Parathyroid adenoma (tissue), 2 donors: ENCODE results near the gene PLA1A.

Experiments
- H2AFZ ChIP-seq: fragments of 300-600 bp; sonication (generic); one replicate; pipeline ENCODE4 v1.7.0; 2017; ENCODE audit warnings: antibody characterized with exemption, mild to moderate bottlenecking
- H3K27ac ChIP-seq: fragments of 300-600 bp; sonication (generic); one replicate; pipeline ENCODE4 v1.7.0; 2017
- H3K27me3 ChIP-seq: fragments of 300-600 bp; sonication (generic); one replicate; pipeline ENCODE4 v1.7.0; 2017; ENCODE audit warnings: low read length; ENCODE audit not compliant: control insufficient read depth, insufficient read depth
- H3K36me3 ChIP-seq: fragments of 300-600 bp; sonication (generic); one replicate; pipeline ENCODE4 v1.7.0; 2017; ENCODE audit warnings: low read length; ENCODE audit not compliant: control insufficient read depth, insufficient read depth
- H3K4me1 ChIP-seq: fragments of 300-600 bp; sonication (generic); one replicate; pipeline ENCODE4 v1.7.0; 2017; ENCODE audit warnings: control low read depth
- H3K4me2 ChIP-seq: fragments of 300-600 bp; sonication (generic); one replicate; pipeline ENCODE4 v1.7.0; 2017; ENCODE audit warnings: low read length
- H3K4me3 ChIP-seq: fragments of 300-600 bp; sonication (generic); one replicate; pipeline ENCODE4 v1.7.0; 2017; ENCODE audit warnings: low read depth, low read length
- H3K79me2 ChIP-seq: fragments of 300-600 bp; sonication (generic); one replicate; pipeline ENCODE4 v1.7.0; 2017; ENCODE audit warnings: control low read depth
- H3K9ac ChIP-seq: fragments of 300-600 bp; sonication (generic); one replicate; pipeline ENCODE4 v1.7.0; 2017; ENCODE audit warnings: mild to moderate bottlenecking
- H3K9me3 ChIP-seq: fragments of 300-600 bp; sonication (generic); one replicate; pipeline ENCODE4 v1.7.0; 2017; ENCODE audit warnings: low read length; ENCODE audit not compliant: control insufficient read depth
- TF ChIP-seq, protein P1 (sequence below): fragments of 300-600 bp; sonication (generic); IDR thresholded peaks from one replicate; pipeline ENCODE4 v1.7.0; 2017; ENCODE audit warnings: antibody characterized with exemption, mild to moderate bottlenecking
- donor health status: primary hyperparathyroidism.

Gene PLA1A

DNA sequence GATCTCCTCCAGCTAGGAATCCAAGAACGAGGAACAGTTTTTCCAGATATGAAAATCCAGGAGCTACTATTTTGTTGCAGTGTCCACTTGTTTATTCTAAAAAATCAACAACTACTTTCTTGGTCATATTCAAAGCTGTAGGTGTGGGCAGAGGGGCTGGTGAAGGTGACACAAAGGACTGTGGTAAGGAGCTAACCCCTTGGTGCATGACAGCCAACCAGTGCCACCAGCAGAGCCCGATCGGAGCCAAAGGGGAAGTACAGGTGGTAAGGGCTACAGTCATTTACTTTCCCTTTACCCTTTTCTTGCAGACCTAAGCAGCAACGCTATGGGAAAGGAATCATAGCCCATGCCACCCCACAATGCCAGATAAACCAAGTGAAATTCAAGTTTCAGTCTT lies 30.7 kb downstream of the PLA1A start:
- TF ChIP-seq, protein P1, sequence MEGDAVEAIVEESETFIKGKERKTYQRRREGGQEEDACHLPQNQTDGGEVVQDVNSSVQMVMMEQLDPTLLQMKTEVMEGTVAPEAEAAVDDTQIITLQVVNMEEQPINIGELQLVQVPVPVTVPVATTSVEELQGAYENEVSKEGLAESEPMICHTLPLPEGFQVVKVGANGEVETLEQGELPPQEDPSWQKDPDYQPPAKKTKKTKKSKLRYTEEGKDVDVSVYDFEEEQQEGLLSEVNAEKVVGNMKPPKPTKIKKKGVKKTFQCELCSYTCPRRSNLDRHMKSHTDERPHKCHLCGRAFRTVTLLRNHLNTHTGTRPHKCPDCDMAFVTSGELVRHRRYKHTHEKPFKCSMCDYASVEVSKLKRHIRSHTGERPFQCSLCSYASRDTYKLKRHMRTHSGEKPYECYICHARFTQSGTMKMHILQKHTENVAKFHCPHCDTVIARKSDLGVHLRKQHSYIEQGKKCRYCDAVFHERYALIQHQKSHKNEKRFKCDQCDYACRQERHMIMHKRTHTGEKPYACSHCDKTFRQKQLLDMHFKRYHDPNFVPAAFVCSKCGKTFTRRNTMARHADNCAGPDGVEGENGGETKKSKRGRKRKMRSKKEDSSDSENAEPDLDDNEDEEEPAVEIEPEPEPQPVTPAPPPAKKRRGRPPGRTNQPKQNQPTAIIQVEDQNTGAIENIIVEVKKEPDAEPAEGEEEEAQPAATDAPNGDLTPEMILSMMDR = no peak
- Histone ChIP-seq H3K9me3 (no peaks in the 10 kb centered on the region), H3K4me2 (no peak overlapping the region), H3K36me3 (no peaks in the 10 kb centered on the region), H2AFZ (no peak overlapping the region), H3K27me3 (no peaks in the 10 kb centered on the region), H3K4me3 (no peak overlapping the region), H3K79me2 (no peaks in the 10 kb centered on the region), H3K9ac (no peak overlapping the region), H3K27ac (peak overlapping the region; percentile 47), H3K4me1 (peaks cover 39% of the 10 kb centered on the region)

DNA sequence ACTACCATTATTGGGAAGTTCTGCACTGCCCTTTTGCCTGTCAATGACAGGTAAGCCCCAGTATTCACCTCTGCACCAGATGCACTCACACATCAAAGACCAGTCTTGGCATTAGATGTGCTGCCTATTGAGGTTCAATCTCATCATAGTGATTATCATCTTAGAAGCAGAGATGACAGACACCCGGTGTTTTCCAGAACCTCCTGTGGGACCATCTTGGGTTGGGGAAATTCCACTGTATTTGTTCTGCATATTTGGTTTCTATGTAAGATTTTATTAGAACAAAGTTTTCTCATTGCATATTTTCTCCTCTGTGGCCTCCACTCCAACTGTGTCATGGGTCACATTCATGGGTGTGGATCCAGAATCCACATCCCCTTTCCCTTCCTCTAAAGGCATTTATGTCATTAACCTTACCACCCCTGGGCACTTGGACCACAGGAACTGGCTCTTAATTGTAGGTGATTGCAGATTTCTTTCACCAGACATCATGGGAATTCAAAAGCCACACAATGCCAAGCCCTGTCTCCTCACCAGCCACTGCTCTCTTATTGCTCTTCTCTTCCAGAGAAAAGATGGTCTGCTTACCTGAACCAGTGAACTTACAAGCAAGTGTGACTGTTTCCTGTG lies 31.2 kb downstream of the PLA1A start:
- H3K4me3 ChIP-seq = no peak overlapping the region
- no peak overlapping the region for H3K27ac ChIP-seq
- no peak overlapping the region for H3K9ac ChIP-seq
- H3K9me3 ChIP-seq = no peaks in the 10 kb centered on the region
- H3K27me3 ChIP-seq = no peaks in the 10 kb centered on the region
- no peak overlapping the region for H3K4me2 ChIP-seq
- H2AFZ ChIP-seq = peak overlapping the region; percentile 43
- no peaks in the 10 kb centered on the region for H3K79me2 ChIP-seq
- TF ChIP-seq, protein P1 = no peak
- H3K4me1 ChIP-seq = peaks cover 39% of the 10 kb centered on the region
- no peaks in the 10 kb centered on the region for H3K36me3 ChIP-seq

DNA sequence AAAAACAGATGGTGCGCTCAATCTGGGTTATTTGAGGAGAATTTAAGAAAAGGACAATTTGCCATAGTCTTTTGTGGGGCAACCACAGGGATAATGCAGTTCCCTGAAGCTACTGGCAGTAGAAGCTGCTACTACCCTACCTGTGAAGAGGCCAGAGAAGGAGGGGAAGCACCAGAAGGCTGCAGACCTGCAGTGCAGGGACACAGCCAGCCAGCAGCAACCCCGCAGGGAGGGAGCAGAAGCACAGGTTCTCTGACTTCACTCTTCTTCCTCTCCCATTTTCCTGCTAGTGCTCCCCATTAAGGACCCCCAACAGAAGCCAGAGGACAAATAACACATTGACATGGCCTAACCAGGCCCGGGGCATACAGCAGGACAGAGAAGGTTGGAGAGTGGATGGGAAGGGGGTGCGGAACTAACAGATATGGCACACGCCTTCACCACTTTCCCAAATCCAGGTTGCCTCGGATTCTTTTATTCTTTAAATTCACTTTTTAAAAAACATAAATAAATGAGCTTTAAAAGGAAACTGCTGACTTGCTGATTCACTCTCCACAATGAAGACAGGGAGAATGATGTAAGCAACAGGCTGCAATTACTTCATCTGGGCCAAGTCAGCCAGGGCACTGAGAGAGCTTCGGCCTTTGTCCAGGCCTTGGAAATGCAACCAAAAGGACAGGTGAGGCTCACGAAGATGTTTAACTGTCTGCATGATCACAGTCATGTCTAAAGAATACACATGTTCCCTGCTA lies 32.6 kb downstream of the PLA1A start:
- H3K27me3 ChIP-seq = no peaks in the 10 kb centered on the region
- peaks cover 34% of the 10 kb centered on the region for H3K4me1 ChIP-seq
- no peaks in the 10 kb centered on the region for H3K9me3 ChIP-seq
- no peak overlapping the region for H3K27ac ChIP-seq
- no peak overlapping the region for H3K9ac ChIP-seq
- peak overlapping the region; percentile 9 for H2AFZ ChIP-seq
- H3K4me3 ChIP-seq = no peak overlapping the region
- no peaks in the 10 kb centered on the region for H3K36me3 ChIP-seq
- TF ChIP-seq, protein P1 = no peak
- no peak overlapping the region for H3K4me2 ChIP-seq
- H3K79me2 ChIP-seq = no peaks in the 10 kb centered on the region

DNA sequence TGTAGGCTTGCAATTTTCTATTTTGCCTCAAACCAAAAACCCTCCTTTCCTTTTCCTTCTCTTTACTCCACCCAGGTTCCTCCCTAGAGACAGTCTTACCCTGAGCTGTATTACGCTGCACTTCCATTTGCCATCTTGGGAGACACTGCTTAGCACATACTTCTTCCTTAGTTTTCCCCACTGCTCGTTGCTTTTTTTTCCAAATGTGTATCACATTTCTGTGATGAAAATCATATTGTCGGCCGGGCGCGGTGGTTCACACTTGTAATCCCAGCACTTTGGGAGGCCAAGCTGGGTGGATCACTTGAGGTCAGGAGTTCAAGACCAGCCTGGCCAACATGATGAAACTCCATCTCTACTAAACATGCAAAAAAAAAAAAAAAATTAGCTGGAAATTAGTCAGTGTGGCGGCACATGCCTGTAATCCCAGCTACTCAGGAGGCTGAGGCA lies 33.2 kb downstream of the PLA1A start:
- Histone ChIP-seq H3K9ac (no peak overlapping the region), H2AFZ (peak overlapping the region; percentile 5), H3K4me1 (peaks cover 34% of the 10 kb centered on the region), H3K9me3 (no peaks in the 10 kb centered on the region), H3K79me2 (no peaks in the 10 kb centered on the region), H3K4me3 (no peak overlapping the region), H3K36me3 (no peaks in the 10 kb centered on the region), H3K27me3 (no peaks in the 10 kb centered on the region), H3K27ac (no peak overlapping the region), H3K4me2 (no peak overlapping the region)
- TF ChIP-seq, protein P1 = no peak
